Smooth muscle cell (in vitro differentiated cells): ENCODE measurements around the gene GPRC6A. TPM values are rescaled to one million over a fixed set of nuclear protein-coding genes. Genes with fewer than 3 reads are reported as not detected.

ENCODE experiments used
- DNase-seq: peaks from one replicate; lab custom pipeline; 2025; ENCODE audit not compliant: unreplicated experiment; lab: John Stamatoyannopoulos, UW
- H2AFZ ChIP-seq: fragments of 200-600 bp; sonication (generic); 2 replicates; pipeline ENCODE4 v1.6.0; 2016; ENCODE audit warnings: antibody characterized with exemption, low read depth, mild to moderate bottlenecking
- H3F3A ChIP-seq: fragments of 200-600 bp; sonication (generic); 2 replicates; pipeline ENCODE4 v1.6.0; 2017; ENCODE audit warnings: antibody characterized with exemption, low read depth
- H3K27ac ChIP-seq: fragments of 200-600 bp; sonication (generic); 2 replicates; pipeline ENCODE4 v1.5.1; 2016; ENCODE audit warnings: low read depth, mild to moderate bottlenecking
- H3K27me3 ChIP-seq: fragments of 200-600 bp; sonication (generic); 2 replicates; pipeline ENCODE4 v1.6.1; 2016; ENCODE audit warnings: low read depth, mild to moderate bottlenecking
- H3K36me3 ChIP-seq: fragments of 200-600 bp; sonication (generic); 2 replicates; pipeline ENCODE4 v1.5.1; 2016; ENCODE audit warnings: low read depth
- H3K4me1 ChIP-seq: fragments of 200-600 bp; sonication (generic); 2 replicates; pipeline ENCODE4 v1.5.1; 2016; ENCODE audit warnings: low read depth
- H3K4me2 ChIP-seq: fragments of 200-600 bp; sonication (generic); 2 replicates; pipeline ENCODE4 v1.6.0; 2016; ENCODE audit warnings: mild to moderate bottlenecking
- H3K4me3 ChIP-seq: fragments of 200-600 bp; sonication (generic); 2 replicates; pipeline ENCODE4 v1.5.1; 2016; ENCODE audit warnings: mild to moderate bottlenecking
- H3K79me2 ChIP-seq: fragments of 200-600 bp; sonication (generic); 2 replicates; pipeline ENCODE4 v1.6.0; 2016; ENCODE audit warnings: low read depth, mild to moderate bottlenecking
- H3K9ac ChIP-seq: fragments of 200-600 bp; sonication (generic); 2 replicates; pipeline ENCODE4 v1.6.0; 2016; ENCODE audit warnings: low read depth
- H3K9me3 ChIP-seq: fragments of 200-600 bp; sonication (generic); replicated peaks from 2 replicates; pipeline ENCODE4 v1.5.1; 2016; ENCODE audit warnings: low read depth
- H4K20me1 ChIP-seq: fragments of 200-600 bp; sonication (generic); 2 replicates; pipeline ENCODE4 v1.6.0; 2016; ENCODE audit warnings: low read depth
- WGBS: methylation state at CpG from one replicate; pipeline ENCODE4 v1.1.7; 2016; ENCODE audit warnings: low lambda C conversion rate; 5-methylcytosine and 5-hydroxymethylcytosine counted together
- polyA plus RNA-seq: library from polyadenylated mRNA; unstranded; fragments of >200 nt; fragmentation: Nextera tagmentation; extraction: Ambion mirVana; gene quantifications from 2 replicates; pipeline ENCODE4 v1.2.1, GENCODE V29; 2016
- total RNA-seq: library from RNA; depleted of rRNA; stranded (reverse); fragments of >200 nt; gene quantifications from 2 replicates; pipeline ENCODE4 v1.2.3, GENCODE V29; 2014
- TF ChIP-seq, protein P1 (sequence below): fragments of 200-600 bp; sonication (generic); IDR thresholded peaks from 2 replicates; pipeline ENCODE4 v1.5.1; 2017; ENCODE audit warnings: borderline replicate concordance, mild to moderate bottlenecking, antibody characterized with exemption; ENCODE audit not compliant: insufficient read depth, poor library complexity, severe bottlenecking

The GPRC6A gene
- total and polyA plus RNA-seq, 2 experiments from 2014 or later = not detected

DNA sequence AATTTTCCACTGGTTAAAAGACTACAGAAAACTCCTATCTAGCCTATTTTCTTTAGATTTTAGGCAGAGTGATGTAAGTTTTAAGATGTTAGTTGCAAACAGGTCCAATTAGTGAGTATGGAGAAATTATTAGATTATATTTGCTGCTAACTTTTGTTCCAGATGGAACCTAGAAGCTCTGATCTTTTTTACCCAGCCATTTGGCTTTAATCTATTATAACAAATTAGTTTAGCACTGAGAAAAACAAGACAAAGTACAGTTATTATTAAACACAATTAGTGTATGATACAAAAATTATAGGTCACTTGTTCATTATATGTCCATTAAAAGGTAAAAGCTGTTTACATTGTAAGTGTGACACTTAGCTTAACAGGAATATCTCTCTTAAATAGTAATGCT, 65.8 kb downstream of the GPRC6A start:
- no peak overlapping the region for H2AFZ ChIP-seq
- H3K4me2 ChIP-seq = no peak overlapping the region
- TF ChIP-seq, protein P1, sequence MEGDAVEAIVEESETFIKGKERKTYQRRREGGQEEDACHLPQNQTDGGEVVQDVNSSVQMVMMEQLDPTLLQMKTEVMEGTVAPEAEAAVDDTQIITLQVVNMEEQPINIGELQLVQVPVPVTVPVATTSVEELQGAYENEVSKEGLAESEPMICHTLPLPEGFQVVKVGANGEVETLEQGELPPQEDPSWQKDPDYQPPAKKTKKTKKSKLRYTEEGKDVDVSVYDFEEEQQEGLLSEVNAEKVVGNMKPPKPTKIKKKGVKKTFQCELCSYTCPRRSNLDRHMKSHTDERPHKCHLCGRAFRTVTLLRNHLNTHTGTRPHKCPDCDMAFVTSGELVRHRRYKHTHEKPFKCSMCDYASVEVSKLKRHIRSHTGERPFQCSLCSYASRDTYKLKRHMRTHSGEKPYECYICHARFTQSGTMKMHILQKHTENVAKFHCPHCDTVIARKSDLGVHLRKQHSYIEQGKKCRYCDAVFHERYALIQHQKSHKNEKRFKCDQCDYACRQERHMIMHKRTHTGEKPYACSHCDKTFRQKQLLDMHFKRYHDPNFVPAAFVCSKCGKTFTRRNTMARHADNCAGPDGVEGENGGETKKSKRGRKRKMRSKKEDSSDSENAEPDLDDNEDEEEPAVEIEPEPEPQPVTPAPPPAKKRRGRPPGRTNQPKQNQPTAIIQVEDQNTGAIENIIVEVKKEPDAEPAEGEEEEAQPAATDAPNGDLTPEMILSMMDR = no peak
- H3K79me2 ChIP-seq = no peaks in the 10 kb centered on the region
- no peaks in the 10 kb centered on the region for H4K20me1 ChIP-seq
- H3K9me3 ChIP-seq = no peaks in the 10 kb centered on the region
- H3K27ac ChIP-seq = no peak overlapping the region
- peaks cover 34% of the 10 kb centered on the region for H3K27me3 ChIP-seq
- no peaks in the 10 kb centered on the region for H3F3A ChIP-seq
- no peak overlapping the region for H3K4me3 ChIP-seq
- DNase-seq = no peak
- no peak overlapping the region for H3K9ac ChIP-seq
- H3K36me3 ChIP-seq = no peaks in the 10 kb centered on the region
- peaks cover 8% of the 10 kb centered on the region for H3K4me1 ChIP-seq

DNA sequence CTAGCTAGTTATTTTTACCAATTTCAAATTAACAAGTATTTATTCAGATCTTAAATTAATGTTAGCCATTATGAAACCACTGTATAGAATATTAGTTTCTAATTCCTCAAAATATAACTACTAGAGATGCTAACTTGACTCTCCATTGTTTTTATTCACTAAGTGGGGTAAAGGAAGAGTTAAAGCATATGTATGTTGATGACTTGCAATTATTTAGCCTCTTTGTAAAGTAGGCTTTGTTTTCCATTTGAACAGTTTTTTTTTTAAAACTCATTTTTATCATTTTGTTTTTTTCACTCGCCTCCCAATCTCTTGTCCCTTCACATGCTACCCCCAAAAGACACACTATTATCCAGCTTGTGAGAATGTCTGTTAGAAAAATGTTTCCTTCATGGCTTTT, 66.6 kb downstream of the GPRC6A start:
- Histone ChIP-seq H3K4me2 (no peak overlapping the region), H4K20me1 (no peaks in the 10 kb centered on the region), H3F3A (no peaks in the 10 kb centered on the region), H3K9ac (no peak overlapping the region), H3K9me3 (no peaks in the 10 kb centered on the region), H3K36me3 (no peaks in the 10 kb centered on the region), H3K27ac (no peak overlapping the region), H3K79me2 (no peaks in the 10 kb centered on the region), H2AFZ (no peak overlapping the region), H3K27me3 (peaks cover 34% of the 10 kb centered on the region), H3K4me3 (no peak overlapping the region), H3K4me1 (peaks cover 8% of the 10 kb centered on the region)
- TF ChIP-seq, protein P1 = no peak
- no peak for DNase-seq
- 73% methylated on average over 1 of the region's 1 CpG for WGBS

DNA sequence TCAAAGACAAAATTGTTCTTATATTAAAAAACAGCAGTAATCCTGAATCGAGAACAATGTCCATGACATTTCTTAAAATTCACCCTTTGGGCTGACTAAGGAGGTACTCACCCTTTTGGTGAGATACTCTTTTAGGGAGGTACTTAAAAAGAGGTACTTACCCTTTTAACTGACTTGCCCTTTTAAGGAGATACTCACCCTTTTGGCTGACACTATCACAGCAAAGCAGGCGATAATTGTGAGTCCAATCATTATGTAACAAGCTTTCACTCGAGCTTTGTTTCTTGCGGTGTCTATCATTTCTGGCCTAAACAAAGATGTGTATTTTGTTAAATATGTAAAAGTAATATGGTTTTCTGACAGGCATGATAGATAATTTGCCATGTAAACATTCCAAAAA, 67.1 kb downstream of the GPRC6A start:
- no peaks in the 10 kb centered on the region for H3K36me3 ChIP-seq
- H3K4me1 ChIP-seq = peaks cover 8% of the 10 kb centered on the region
- H3K4me2 ChIP-seq = no peak overlapping the region
- no peak overlapping the region for H3K9ac ChIP-seq
- no peaks in the 10 kb centered on the region for H3K9me3 ChIP-seq
- WGBS = 65% methylated on average over 4 of the region's 4 CpGs
- no peak overlapping the region for H3K4me3 ChIP-seq
- H2AFZ ChIP-seq = no peak overlapping the region
- DNase-seq = no peak
- H3K27me3 ChIP-seq = peaks cover 34% of the 10 kb centered on the region
- no peak overlapping the region for H3K27ac ChIP-seq
- TF ChIP-seq, protein P1 = no peak
- no peaks in the 10 kb centered on the region for H3K79me2 ChIP-seq
- H3F3A ChIP-seq = no peaks in the 10 kb centered on the region
- no peaks in the 10 kb centered on the region for H4K20me1 ChIP-seq

DNA sequence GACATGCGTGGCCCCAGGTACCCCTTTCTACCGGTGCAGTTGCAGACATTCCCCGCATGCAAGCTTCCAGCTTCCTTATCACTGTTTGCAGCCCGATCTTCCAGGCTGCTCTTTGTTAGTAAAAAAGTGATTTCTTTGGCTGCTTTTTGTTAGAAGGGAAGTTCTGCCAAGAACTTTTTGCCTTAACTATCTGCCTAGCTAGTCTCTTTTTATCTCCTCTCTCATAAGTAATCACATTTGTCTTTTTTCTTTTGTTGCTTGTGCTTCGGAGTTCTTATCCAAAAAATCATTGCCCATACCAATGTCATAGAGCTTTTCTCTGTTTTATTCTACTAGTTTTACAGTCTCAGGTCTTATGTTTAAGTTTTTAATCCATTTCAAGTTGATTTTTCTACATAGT, 83.7 kb downstream of the GPRC6A start:
- no peaks in the 10 kb centered on the region for H4K20me1 ChIP-seq
- 75% methylated on average over 5 of the region's 5 CpGs for WGBS

More for the DNA sequence above, 83.7 kb downstream of the GPRC6A start:
- Histone ChIP-seq H3K9ac (no peak overlapping the region), H2AFZ (no peak overlapping the region), H3K79me2 (no peaks in the 10 kb centered on the region), H3F3A (no peaks in the 10 kb centered on the region), H3K4me3 (no peak overlapping the region), H3K27ac (no peak overlapping the region), H3K36me3 (no peaks in the 10 kb centered on the region), H3K9me3 (no peaks in the 10 kb centered on the region), H3K27me3 (no peaks in the 10 kb centered on the region), H3K4me1 (no peaks in the 10 kb centered on the region), H3K4me2 (no peak overlapping the region)
- TF ChIP-seq, protein P1 = no peak
- DNase-seq = no peak
